Peyer's patch (tissue), 4 donors: ENCODE results near the gene C3orf20. TPM values are rescaled to one million over a fixed set of nuclear protein-coding genes. Genes with fewer than 3 reads are reported as not detected.
A peak's percentile ranks its signal among the peaks of the same experiment; 100 is the strongest.

Experiments
- DNase-seq, 3 donors: peaks; one replicate each; pipeline ENCODE4 v3.0.0-alpha.2; 2017 to 2019
- H3K27ac ChIP-seq, 4 donors: fragments of 200-600 bp; sonication (generic); one replicate each; pipeline ENCODE4 v1.5.1; 2016 to 2019
- H3K27me3 ChIP-seq, 2 donors: fragments of 200-600 bp; sonication (generic); one replicate each; pipeline ENCODE4 v1.5.1; 2019
- H3K36me3 ChIP-seq, 3 donors: fragments of 200-600 bp; sonication (generic); one replicate each; pipeline ENCODE4 v1.5.1; 2016 to 2019
- H3K4me1 ChIP-seq, 4 donors: fragments of 200-600 bp; sonication (generic); one replicate each; pipeline ENCODE4 v1.5.1; 2016 to 2019
- H3K4me3 ChIP-seq, 4 donors: fragments of 200-600 bp; sonication (generic); 1 replicate in 3 of 4; 2 replicates in 1 of 4; pipeline ENCODE4 v1.5.1; 2016 to 2019; ENCODE audit warnings: mild to moderate bottlenecking in 1 of 4
- H3K9me3 ChIP-seq, 4 donors: fragments of 200-600 bp; sonication (generic); one replicate each; pipeline ENCODE4 v1.5.1; 2016 to 2019; ENCODE audit warnings: mild to moderate bottlenecking in 1 of 4
- POLR2A ChIP-seq, 2 donors: fragments of 450-650 bp; IDR thresholded peaks; one replicate each; pipeline ENCODE4 v1.5.1; 2017; ENCODE audit warnings: antibody characterized with exemption in 2 of 2, mild to moderate bottlenecking in 2 of 2, moderate library complexity in 2 of 2
- total RNA-seq, 4 donors: library from RNA; depleted of rRNA; stranded (reverse); fragments of >200 nt; gene quantifications; one replicate each; pipeline ENCODE4 v1.1.0, GENCODE V29; 2016
- TF ChIP-seq, protein P1 (sequence below), 6 experiments: fragments of 450-650 bp in 4 of 6; fragments of 200-600 bp in 2 of 6; sonication (generic) in 1 of 6; IDR thresholded peaks; one replicate each; pipeline ENCODE4 v1.5.1; 2017 to 2019; ENCODE audit warnings: antibody characterized with exemption in 6 of 6, mild to moderate bottlenecking in 3 of 6, moderate library complexity in 1 of 6

C3orf20 gene
- total RNA-seq, 4 donors from 2014 or later, result not detected

DNA sequence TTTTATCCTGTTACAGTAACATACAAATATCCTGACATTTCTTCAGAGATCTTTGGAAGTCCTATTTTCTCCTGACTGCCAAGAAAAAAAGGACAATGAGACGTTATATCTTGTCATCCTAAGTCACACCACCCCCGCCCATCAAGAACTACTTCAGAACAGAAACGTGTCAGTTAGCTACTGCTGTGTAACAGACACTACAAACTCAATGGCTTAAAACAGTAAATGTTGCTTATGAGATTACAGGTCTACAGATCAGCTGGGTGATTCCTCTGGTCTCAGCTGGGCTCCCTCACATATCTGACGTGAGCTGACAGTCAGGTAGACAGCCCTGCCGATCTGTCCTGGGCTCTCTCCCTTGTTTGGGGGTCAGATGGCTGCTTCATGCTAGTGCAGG, 43.8 kb upstream of the C3orf20 start:
- TF ChIP-seq, protein P1, sequence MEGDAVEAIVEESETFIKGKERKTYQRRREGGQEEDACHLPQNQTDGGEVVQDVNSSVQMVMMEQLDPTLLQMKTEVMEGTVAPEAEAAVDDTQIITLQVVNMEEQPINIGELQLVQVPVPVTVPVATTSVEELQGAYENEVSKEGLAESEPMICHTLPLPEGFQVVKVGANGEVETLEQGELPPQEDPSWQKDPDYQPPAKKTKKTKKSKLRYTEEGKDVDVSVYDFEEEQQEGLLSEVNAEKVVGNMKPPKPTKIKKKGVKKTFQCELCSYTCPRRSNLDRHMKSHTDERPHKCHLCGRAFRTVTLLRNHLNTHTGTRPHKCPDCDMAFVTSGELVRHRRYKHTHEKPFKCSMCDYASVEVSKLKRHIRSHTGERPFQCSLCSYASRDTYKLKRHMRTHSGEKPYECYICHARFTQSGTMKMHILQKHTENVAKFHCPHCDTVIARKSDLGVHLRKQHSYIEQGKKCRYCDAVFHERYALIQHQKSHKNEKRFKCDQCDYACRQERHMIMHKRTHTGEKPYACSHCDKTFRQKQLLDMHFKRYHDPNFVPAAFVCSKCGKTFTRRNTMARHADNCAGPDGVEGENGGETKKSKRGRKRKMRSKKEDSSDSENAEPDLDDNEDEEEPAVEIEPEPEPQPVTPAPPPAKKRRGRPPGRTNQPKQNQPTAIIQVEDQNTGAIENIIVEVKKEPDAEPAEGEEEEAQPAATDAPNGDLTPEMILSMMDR (IDR thresholded peaks at IDR 0.05), result no peak
- TF ChIP-seq POLR2A (IDR thresholded peaks at IDR 0.05), result no peak
- Histone ChIP-seq H3K4me1 (peaks cover 0 to 7% (median 0%) of the 10 kb centered on the region in 4 donors), H3K27me3 (no peaks in the 10 kb centered on the region), H3K9me3 (peaks cover 0 to 4% (median 0%) of the 10 kb centered on the region in 4 donors), H3K27ac (no peak overlapping the region), H3K36me3 (no peaks in the 10 kb centered on the region), H3K4me3 (no peak overlapping the region)
- no peak for DNase-seq

DNA sequence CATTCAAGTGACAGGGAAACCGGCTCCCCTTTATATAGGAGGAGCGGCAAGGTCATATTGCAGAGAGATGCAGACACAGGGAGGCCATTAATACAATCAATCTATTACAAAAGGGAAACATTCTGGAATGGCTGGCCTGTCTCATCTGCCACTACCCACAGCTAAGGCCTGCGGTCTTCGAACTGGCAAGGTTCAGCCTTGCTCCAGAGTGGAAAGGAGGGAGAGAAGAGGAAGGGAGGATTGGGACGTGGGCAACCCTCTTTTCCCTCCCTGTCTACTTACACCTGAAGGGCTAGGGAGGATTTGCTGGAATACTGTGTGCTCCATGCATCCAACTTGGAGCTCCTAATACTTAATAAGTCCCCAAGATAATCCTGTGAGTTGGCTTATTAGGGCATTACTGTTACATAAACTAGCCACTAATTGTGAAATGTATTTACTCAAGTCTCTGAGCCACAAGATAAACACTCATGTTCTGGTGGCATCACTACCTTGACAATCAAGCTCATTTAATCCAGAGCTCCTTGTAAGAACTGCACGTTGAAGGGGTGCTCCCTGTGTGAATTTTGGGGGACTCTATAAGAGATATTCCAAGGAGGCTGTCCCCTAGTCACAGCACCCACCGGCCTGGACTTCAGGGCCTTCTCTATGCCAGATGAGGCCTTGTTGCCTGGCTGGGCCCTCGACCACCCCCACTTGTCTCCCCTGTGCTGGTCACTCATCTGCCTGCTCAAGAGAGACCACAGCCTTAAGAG, 43.1 kb upstream of the C3orf20 start:
- TF ChIP-seq POLR2A (IDR thresholded peaks at IDR 0.05), result no peak
- TF ChIP-seq, protein P1 (IDR thresholded peaks at IDR 0.05), result no peak
- Histone ChIP-seq H3K27ac (no peak overlapping the region), H3K27me3 (no peaks in the 10 kb centered on the region), H3K9me3 (peaks cover 0 to 4% (median 0%) of the 10 kb centered on the region in 4 donors), H3K4me3 (no peak overlapping the region), H3K4me1 (peaks cover 0 to 7% (median 0%) of the 10 kb centered on the region in 4 donors), H3K36me3 (no peaks in the 10 kb centered on the region)
- DNase-seq, result no peak

DNA sequence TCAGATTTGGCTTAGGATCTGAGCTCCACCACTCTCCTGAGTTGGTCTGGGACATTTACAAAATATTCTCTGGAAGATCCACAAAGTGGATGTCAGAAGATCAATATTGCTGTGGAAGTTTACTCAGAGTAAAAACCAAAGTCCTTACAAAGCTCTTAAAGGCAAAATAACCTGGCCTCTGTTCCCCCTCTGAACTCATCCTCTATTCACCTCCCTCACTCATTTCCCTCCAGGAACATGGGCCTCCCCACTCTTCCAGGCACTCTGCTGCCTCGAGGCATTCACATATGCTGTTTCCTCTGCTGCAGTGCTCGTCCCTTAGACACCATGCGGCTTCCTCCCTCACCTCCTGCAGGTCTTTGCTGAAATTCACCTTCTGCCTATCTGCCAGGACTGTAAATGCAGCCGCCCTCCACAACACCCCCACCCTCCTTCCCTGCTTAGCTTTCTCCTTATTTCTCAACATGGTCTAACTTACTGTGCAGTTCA, 42.5 kb upstream of the C3orf20 start:
- Histone ChIP-seq H3K36me3 (no peaks in the 10 kb centered on the region), H3K9me3 (peaks cover 0 to 4% (median 0%) of the 10 kb centered on the region in 4 donors), H3K4me1 (peaks cover 0 to 7% (median 0%) of the 10 kb centered on the region in 4 donors)

DNA sequence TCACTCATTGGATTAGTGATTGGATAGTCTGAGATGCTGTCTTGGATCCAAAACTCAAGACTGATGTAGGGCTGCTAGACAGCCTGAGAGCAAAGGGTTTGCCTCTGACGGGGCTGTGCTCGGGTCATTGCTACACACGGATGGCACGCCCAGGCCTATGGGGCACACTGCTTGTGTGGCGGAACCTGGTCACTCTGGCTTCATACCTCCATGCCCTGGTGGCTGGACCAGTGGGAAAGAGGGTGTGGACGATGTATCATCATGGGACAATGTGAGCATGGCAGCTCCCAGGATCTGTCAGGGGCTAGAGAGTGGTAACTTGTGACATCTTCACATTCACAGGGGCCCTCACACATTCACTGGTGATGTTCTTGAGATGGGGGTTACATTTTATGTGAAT, 41.5 kb upstream of the C3orf20 start:
- DNase-seq, result no peak
- H3K36me3 ChIP-seq, result no peaks in the 10 kb centered on the region
- TF ChIP-seq, protein P1 (IDR thresholded peaks at IDR 0.05), result no peak
- no peak for TF ChIP-seq POLR2A (IDR thresholded peaks at IDR 0.05)
- H3K4me1 ChIP-seq, result peaks cover 0 to 7% (median 0%) of the 10 kb centered on the region in 4 donors
- H3K27me3 ChIP-seq, result no peaks in the 10 kb centered on the region
- H3K27ac ChIP-seq, result no peak overlapping the region
- peaks cover 0 to under 1% (median 0%) of the 10 kb centered on the region in 4 donors for H3K9me3 ChIP-seq
- no peak overlapping the region for H3K4me3 ChIP-seq

More for the DNA sequence above, 42.5 kb upstream of the C3orf20 start:
- Histone ChIP-seq H3K27ac (no peak overlapping the region), H3K27me3 (no peaks in the 10 kb centered on the region), H3K4me3 (no peak overlapping the region)
- DNase-seq, result no peak
- TF ChIP-seq, protein P1 (IDR thresholded peaks at IDR 0.05), result no peak
- TF ChIP-seq POLR2A (IDR thresholded peaks at IDR 0.05), result no peak

DNA sequence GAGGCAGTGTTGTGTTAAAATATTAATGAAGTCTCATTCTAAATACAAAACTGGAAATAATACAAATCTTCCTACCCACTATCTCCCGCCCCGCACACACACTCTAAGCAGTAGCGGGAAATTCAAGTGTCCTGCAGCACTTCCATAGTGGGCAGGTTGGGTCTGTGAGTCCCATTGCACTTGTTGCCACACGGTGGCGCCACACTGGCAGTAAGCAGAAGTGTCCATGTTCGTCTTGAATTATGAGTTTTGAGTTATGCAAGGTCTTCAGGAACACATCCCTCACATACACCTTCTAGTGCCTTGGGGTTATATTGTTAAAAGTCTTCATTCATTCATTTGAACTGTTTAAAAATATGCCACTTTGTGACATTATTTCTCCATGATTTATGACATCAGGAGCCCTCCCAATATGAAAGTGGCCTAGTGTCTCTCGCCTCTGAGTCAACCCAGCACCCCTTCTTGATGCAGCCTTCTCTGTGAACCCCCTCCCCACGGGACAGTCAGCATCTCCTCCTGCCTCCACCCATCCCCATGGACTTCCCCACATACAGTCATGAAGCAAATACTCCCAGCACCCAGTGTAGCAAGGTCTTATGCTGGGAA, 41.0 kb upstream of the C3orf20 start:
- Histone ChIP-seq H3K27me3 (no peaks in the 10 kb centered on the region), H3K4me1 (peaks cover 0 to 7% (median 0%) of the 10 kb centered on the region in 4 donors), H3K27ac (no peak overlapping the region), H3K4me3 (no peak overlapping the region), H3K9me3 (no peaks in the 10 kb centered on the region), H3K36me3 (no peaks in the 10 kb centered on the region)
- TF ChIP-seq POLR2A (IDR thresholded peaks at IDR 0.05), result no peak
- TF ChIP-seq, protein P1 (IDR thresholded peaks at IDR 0.05), result peak in 5 of 6 experiments; percentile 49 to 70 (median 62)
- DNase-seq, result peak; percentile 38 to 77 (median 63)
